HCT116 (cell line): ENCODE data around the gene GLRA2. TPM values are rescaled to one million over a fixed set of nuclear protein-coding genes. Genes with fewer than 3 reads are reported as not detected.

Experiments
- ATAC-seq: fragments of 200-7000 bp; cut with Tn5 transposase; 2 replicates; pipeline ENCODE4 v1.9.1; 2020; ENCODE audit warnings: mild to moderate bottlenecking, moderate library complexity
- BruUV-seq: library from RNA; stranded (reverse); fragments of 400-500 nt; replicated peaks from 2 replicates; lab custom pipeline; 2021; lab: Mats Ljungman, UMichigan
- CTCF ChIA-PET: fragments of 300-600 bp; sonication (Branson Sonifier 250); formaldehyde crosslinking; loops from one replicate; lab custom pipeline; 2021; ENCODE audit warnings: antibody characterized with exemption; lab: Charles Lee
- POLR2A ChIA-PET: fragments of 300-600, 350-600 bp; sonication (Branson Sonifier 250); formaldehyde crosslinking; loops from one replicate; lab custom pipeline; 2021; ENCODE audit warnings: antibody characterized with exemption; lab: Charles Lee
- RAD21 ChIA-PET, 2 experiments: fragments of 300-600 bp; sonication (Branson Sonifier 250); formaldehyde crosslinking; loops; one replicate each; lab custom pipeline; 2023; ENCODE audit warnings: low total read pairs in 2 of 2; ENCODE audit not compliant: uncharacterized antibody in 2 of 2, unreplicated experiment in 2 of 2, low non-redundant PET in 1 of 2; lab: Charles Lee
- DNase-seq: peaks from one replicate; pipeline ENCODE4 v3.0.0-alpha.2; 2010; ENCODE audit warnings: low read depth, low spot score
- H2AFZ ChIP-seq: fragments of 200-600 bp; shearing (Covaris generic), sonication (generic); 2 replicates; pipeline ENCODE4 v1.6.1; 2017; ENCODE audit warnings: low read depth, mixed run types, mixed read lengths, antibody characterized with exemption, low read length; ENCODE audit not compliant: poor library complexity, severe bottlenecking
- H3K27ac ChIP-seq: 2 replicates; pipeline ENCODE4 v1.5.1; 2012; ENCODE audit warnings: low read depth, low read length
- H3K27me3 ChIP-seq: fragments of 200-600 bp; sonication (generic); 2 replicates; pipeline ENCODE4 v1.6.1; 2016; ENCODE audit warnings: mixed run types, low read length, mixed read lengths; ENCODE audit not compliant: insufficient read depth
- H3K36me3 ChIP-seq, 2 experiments: fragments of 200-500 bp in 1 of 2; fragments of 200-600 bp in 1 of 2; sonication (Bioruptor generic) in 1 of 2; sonication (generic) in 1 of 2; 2 replicates each; pipeline versions ENCODE4 v1.5.1 to v1.6.1; 2014 to 2016; ENCODE audit warnings: low read length in 2 of 2, inconsistent platforms in 1 of 2, mixed read lengths in 1 of 2, mixed run types in 1 of 2; ENCODE audit not compliant: insufficient read depth in 2 of 2, control insufficient read depth in 1 of 2
- H3K4me1 ChIP-seq, 2 experiments: fragments of 200-600 bp in 1 of 2; sonication (generic) in 1 of 2; 2 replicates each; pipeline versions ENCODE4 v1.5.1 to v1.6.1; 2012 to 2017; ENCODE audit warnings: low read length in 2 of 2, inconsistent platforms in 1 of 2, mild to moderate bottlenecking in 1 of 2, mixed read lengths in 1 of 2, mixed run types in 1 of 2, moderate library complexity in 1 of 2; ENCODE audit not compliant: insufficient read depth in 2 of 2, control insufficient read depth in 1 of 2
- H3K4me2 ChIP-seq: fragments of 200-600 bp; sonication (generic); 2 replicates; pipeline ENCODE4 v1.6.1; 2017; ENCODE audit warnings: mixed run types, low read length, mixed read lengths
- H3K4me3 ChIP-seq, 2 experiments: fragments of 200-600 bp in 1 of 2; sonication (generic) in 1 of 2; replicated peaks in 1 of 2; 2 replicates each; pipeline ENCODE4 v1.5.1; 2011 to 2016; ENCODE audit warnings: low read length in 2 of 2, control low read depth in 1 of 2, low read depth in 1 of 2, mild to moderate bottlenecking in 1 of 2, mixed read lengths in 1 of 2, mixed run types in 1 of 2
- H3K79me2 ChIP-seq: fragments of 200-600 bp; sonication (generic); 2 replicates; pipeline ENCODE4 v1.6.1; 2017; ENCODE audit warnings: mild to moderate bottlenecking, mixed run types, low read length, moderate library complexity, mixed read lengths; ENCODE audit not compliant: insufficient read depth
- H3K9ac ChIP-seq: fragments of 200-600 bp; sonication (generic); 2 replicates; pipeline ENCODE4 v1.6.1; 2016; ENCODE audit warnings: low read length, mixed read lengths
- H3K9me2 ChIP-seq: fragments of 200-600 bp; sonication (generic), shearing (Covaris generic); 2 replicates; pipeline ENCODE4 v1.6.1; 2017; ENCODE audit warnings: mixed run types, mild to moderate bottlenecking, moderate library complexity; ENCODE audit not compliant: insufficient read depth
- H3K9me3 ChIP-seq, 2 experiments: fragments of 200-500 bp in 1 of 2; fragments of 200-600 bp in 1 of 2; sonication (Bioruptor generic) in 1 of 2; sonication (generic) in 1 of 2; 2 replicates each; pipeline ENCODE4 v1.6.1; 2014 to 2017; ENCODE audit warnings: low read length in 2 of 2, mixed read lengths in 2 of 2, inconsistent platforms in 1 of 2, low read depth in 1 of 2, mild to moderate bottlenecking in 1 of 2, mixed run types in 1 of 2, moderate library complexity in 1 of 2; ENCODE audit not compliant: control insufficient read depth in 1 of 2, insufficient read depth in 1 of 2
- H4K20me1 ChIP-seq: fragments of 200-600 bp; sonication (generic), shearing (Covaris generic); 2 replicates; pipeline ENCODE4 v1.6.1; 2017; ENCODE audit warnings: mixed run types, mild to moderate bottlenecking, moderate library complexity; ENCODE audit not compliant: insufficient read depth
- CBX3 ChIP-seq: IDR thresholded peaks from 2 replicates; pipeline ENCODE4 v1.6.1; 2012; ENCODE audit warnings: low read depth
- CEBPB ChIP-seq: IDR thresholded peaks from 2 replicates; pipeline ENCODE4 v1.6.1; 2012; ENCODE audit warnings: low read depth
- CTCF ChIP-seq, 3 experiments: fragments of 200-600 bp in 1 of 3; sonication (generic) in 1 of 3; IDR thresholded peaks in 2 of 3; conservative IDR thresholded peaks in 1 of 3; 2 replicates each; pipeline ENCODE4 v1.5.1; 2012 to 2017; ENCODE audit warnings: low read depth in 2 of 3, low read length in 2 of 3, antibody characterized with exemption in 1 of 3, borderline replicate concordance in 1 of 3, control low read depth in 1 of 3, mild to moderate bottlenecking in 1 of 3, mixed read lengths in 1 of 3, mixed run types in 1 of 3, moderate library complexity in 1 of 3; ENCODE audit not compliant: insufficient read depth in 1 of 3
- EZH2 ChIP-seq: fragments of 200-600 bp; sonication (generic); IDR thresholded peaks from 2 replicates; pipeline ENCODE4 v1.6.1; 2017; ENCODE audit warnings: antibody characterized with exemption, mixed run types
- JUND ChIP-seq: IDR thresholded peaks from 2 replicates; pipeline ENCODE4 v1.6.1; 2012
- MAX ChIP-seq: IDR thresholded peaks from 2 replicates; pipeline ENCODE4 v1.6.1; 2012
- POLR2A ChIP-seq: IDR thresholded peaks from 2 replicates; pipeline ENCODE4 v1.7.0; 2011; ENCODE audit warnings: borderline replicate concordance; ENCODE audit not compliant: insufficient read depth, insufficient read length; ENCODE audit errors: extremely low read depth
- POLR2AphosphoS5 ChIP-seq: IDR thresholded peaks from 2 replicates; pipeline ENCODE4 v1.6.1; 2011; ENCODE audit warnings: mild to moderate bottlenecking, low read depth, low read length, moderate library complexity
- RAD21 ChIP-seq: IDR thresholded peaks from 2 replicates; pipeline ENCODE4 v1.6.1; 2012; ENCODE audit warnings: low read depth, mild to moderate bottlenecking
- REST ChIP-seq: IDR thresholded peaks from 2 replicates; pipeline ENCODE4 v1.6.1; 2012; ENCODE audit warnings: low read depth
- SIN3A ChIP-seq: IDR thresholded peaks from 2 replicates; pipeline ENCODE4 v1.6.1; 2012; ENCODE audit warnings: low read depth
- SRF ChIP-seq: IDR thresholded peaks from 2 replicates; pipeline ENCODE4 v1.6.1; 2012; ENCODE audit warnings: low read depth
- TCF7L2 ChIP-seq: IDR thresholded peaks from 2 replicates; pipeline ENCODE4 v1.7.0; 2011; ENCODE audit warnings: borderline replicate concordance, inconsistent platforms; ENCODE audit not compliant: insufficient read depth, insufficient read length; ENCODE audit errors: extremely low read depth
- ZBTB33 ChIP-seq: IDR thresholded peaks from 2 replicates; pipeline ENCODE4 v1.6.1; 2011; ENCODE audit warnings: mild to moderate bottlenecking, low read length, moderate library complexity; ENCODE audit not compliant: insufficient replicate concordance; ENCODE audit errors: extremely low read depth
- ZFX ChIP-seq: fragments of 450-650 bp; IDR thresholded peaks from 2 replicates; pipeline ENCODE4 v1.6.1; 2017
- intact Hi-C: fragments of 100-400 bp; cut with micrococcal nuclease; formaldehyde crosslinking; loops from 2 replicates; pipeline ENCODE4 v1.10.0; 2022
- total RNA-seq: library from RNA; stranded (reverse); gene quantifications from one replicate; pipeline ENCODE4 v1.2.1, GENCODE V29; 2021; ENCODE audit not compliant: unreplicated experiment

Gene GLRA2
- total RNA-seq, 1 experiment from 2014 or later = not detected

- H3K9me2 ChIP-seq = no peaks in the 10 kb centered on the region
- no peak overlapping the region for H3K4me2 ChIP-seq
- H3K27ac ChIP-seq = no peak overlapping the region
- H3K9ac ChIP-seq = no peak overlapping the region
- H3K4me3 ChIP-seq = no peak overlapping the region
- no peaks in the 10 kb centered on the region for H3K36me3 ChIP-seq
- H2AFZ ChIP-seq = no peak overlapping the region
- ChIA-PET CTCF (no interaction called here), POLR2A (no interaction called here), RAD21 (no interaction called here)
- no peaks in the 10 kb centered on the region for H4K20me1 ChIP-seq
- DNase-seq (no peak), ATAC-seq (peak; percentile 78)
- H3K9me3 ChIP-seq = no peaks in the 10 kb centered on the region
- no peaks in the 10 kb centered on the region for H3K27me3 ChIP-seq
- TF ChIP-seq MAX = no peak
- TF ChIP-seq SRF = no peak
- no peak for TF ChIP-seq TCF7L2
- TF ChIP-seq POLR2AphosphoS5 = no peak
- TF ChIP-seq JUND = no peak
- TF ChIP-seq RAD21 = peak; percentile 36
- no peak for TF ChIP-seq CEBPB
- no peak for TF ChIP-seq CBX3
- TF ChIP-seq CTCF (IDR thresholded peaks at IDR 0.05 in 2 of 3, conservative IDR thresholded peaks at IDR 0.05 in 1 of 3; ENCODE audit: borderline replicate concordance in 1 of 3, insufficient read depth in 1 of 3, low read depth in 2 of 3, low read length in 2 of 3) = peak; percentile 7 to 20 (median 19); a peak in 2 of 6 replicates
- no peak for TF ChIP-seq POLR2A
- TF ChIP-seq EZH2 = no peak
- TF ChIP-seq SIN3A = no peak
- TF ChIP-seq ZBTB33 = no peak
- no peak for TF ChIP-seq ZFX
- TF ChIP-seq REST = no peak
- H3K79me2 ChIP-seq = no peaks in the 10 kb centered on the region
- intact Hi-C loops = no loop called here
- no TSS peak for BruUV-seq
- H3K4me1 ChIP-seq = no peaks in the 10 kb centered on the region
Measured at GRCh38 chrX:14630733-14631132, 101.4 kb downstream of the GLRA2 start.
